Measurements from ENCODE around the gene TNIK.
"Not testable (repeated sequence)": the region's sequence is repeated elsewhere in the genome, so short reads cannot be mapped to it uniquely, and the experiment has no call there.

GRCh38 chr3:171447579-171447891 is 12.7 kb downstream of the TNIK start:
- TF ChIP-seq, protein P1, sequence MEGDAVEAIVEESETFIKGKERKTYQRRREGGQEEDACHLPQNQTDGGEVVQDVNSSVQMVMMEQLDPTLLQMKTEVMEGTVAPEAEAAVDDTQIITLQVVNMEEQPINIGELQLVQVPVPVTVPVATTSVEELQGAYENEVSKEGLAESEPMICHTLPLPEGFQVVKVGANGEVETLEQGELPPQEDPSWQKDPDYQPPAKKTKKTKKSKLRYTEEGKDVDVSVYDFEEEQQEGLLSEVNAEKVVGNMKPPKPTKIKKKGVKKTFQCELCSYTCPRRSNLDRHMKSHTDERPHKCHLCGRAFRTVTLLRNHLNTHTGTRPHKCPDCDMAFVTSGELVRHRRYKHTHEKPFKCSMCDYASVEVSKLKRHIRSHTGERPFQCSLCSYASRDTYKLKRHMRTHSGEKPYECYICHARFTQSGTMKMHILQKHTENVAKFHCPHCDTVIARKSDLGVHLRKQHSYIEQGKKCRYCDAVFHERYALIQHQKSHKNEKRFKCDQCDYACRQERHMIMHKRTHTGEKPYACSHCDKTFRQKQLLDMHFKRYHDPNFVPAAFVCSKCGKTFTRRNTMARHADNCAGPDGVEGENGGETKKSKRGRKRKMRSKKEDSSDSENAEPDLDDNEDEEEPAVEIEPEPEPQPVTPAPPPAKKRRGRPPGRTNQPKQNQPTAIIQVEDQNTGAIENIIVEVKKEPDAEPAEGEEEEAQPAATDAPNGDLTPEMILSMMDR (IDR thresholded peaks at IDR 0.05; ENCODE audit: poor library complexity, severe bottlenecking): not testable (repeated sequence)
- TF ChIP-seq RAD21 (conservative IDR thresholded peaks at IDR 0.05); POLR2AphosphoS5 (IDR thresholded peaks at IDR 0.05); TAF1 (IDR thresholded peaks at IDR 0.05; ENCODE audit: low read depth); EZH2 (IDR thresholded peaks at IDR 0.05; ENCODE audit: borderline replicate concordance, insufficient read depth, low read length, poor library complexity, severe bottlenecking); REST (IDR thresholded peaks at IDR 0.05; ENCODE audit: borderline replicate concordance); SMC3 (conservative IDR thresholded peaks at IDR 0.05; ENCODE audit: poor library complexity): not testable (repeated sequence)
